Endothelial cell of umbilical vein (primary cell): ENCODE measurements around the gene SGF29.
"Not testable (repeated sequence)": the region's sequence is repeated elsewhere in the genome, so short reads cannot be mapped to it uniquely, and the experiment has no call there.

Experiments used
- CTCF ChIP-seq, 2 donors: IDR thresholded peaks; 1 replicate in 1 of 2; 2 replicates in 1 of 2; pipeline ENCODE4 v1.5.1; 2011; ENCODE audit warnings: low read length in 2 of 2, mild to moderate bottlenecking in 2 of 2, moderate library complexity in 2 of 2, control low read depth in 1 of 2, inconsistent platforms in 1 of 2, low read depth in 1 of 2; ENCODE audit not compliant: insufficient read depth in 1 of 2; ENCODE audit errors: extremely low read depth in 1 of 2
- EZH2 ChIP-seq: IDR thresholded peaks from 2 replicates; pipeline ENCODE4 v1.6.1; 2012; ENCODE audit warnings: borderline replicate concordance, low read depth, mild to moderate bottlenecking, moderate library complexity, low read length, inconsistent platforms; ENCODE audit not compliant: severe bottlenecking
- POLR2A ChIP-seq: IDR thresholded peaks from 2 replicates; pipeline ENCODE4 v1.6.1; 2012; ENCODE audit warnings: low read depth, mild to moderate bottlenecking, control low read depth, low read length
- POLR2AphosphoS5 ChIP-seq: IDR thresholded peaks from 2 replicates; pipeline ENCODE4 v1.6.1; 2012; ENCODE audit warnings: low read depth, mild to moderate bottlenecking, control low read depth, low read length, moderate library complexity; ENCODE audit not compliant: insufficient read depth

GRCh38 chr16:28566233-28566925, 12.7 kb downstream of the SGF29 start:
- TF ChIP-seq POLR2A; EZH2; CTCF (IDR thresholded peaks at IDR 0.05; ENCODE audit: extremely low read depth in 1 of 2, insufficient read depth in 1 of 2, low read depth in 1 of 2, low read length in 2 of 2); POLR2AphosphoS5: not testable (repeated sequence)
